CD4-positive, alpha-beta T cell (primary cell): ENCODE data around the gene ALK. TPM values are rescaled to one million over a fixed set of nuclear protein-coding genes. Genes with fewer than 3 reads are reported as not detected.

Experiments
- ATAC-seq: fragments of 200-7000 bp; cut with Tn5 transposase; one replicate; pipeline ENCODE4 v1.10.0; 2022; ENCODE audit warnings: mild to moderate bottlenecking; ENCODE audit not compliant: poor library complexity
- CTCF ChIA-PET: fragments of 350-600 bp; sonication (Branson Sonifier 250); formaldehyde crosslinking; loops from one replicate; lab custom pipeline; 2021; ENCODE audit warnings: antibody characterized with exemption, inconsistent platforms; lab: Charles Lee
- POLR2A ChIA-PET: fragments of 350-600 bp; sonication (Branson Sonifier 250); formaldehyde crosslinking; loops from one replicate; lab custom pipeline; 2021; ENCODE audit warnings: antibody characterized with exemption, inconsistent platforms; lab: Charles Lee
- DNase-seq, 14 experiments: peaks; one replicate each; pipeline ENCODE4 v3.0.0-alpha.2; 2013 to 2020; ENCODE audit warnings: mixed read lengths in 2 of 14
- H3K27ac ChIP-seq, 2 donors: one replicate each; pipeline versions ENCODE4 v1.5.1 to v1.7.0; 2013; ENCODE audit warnings: low read length in 2 of 2, low read depth in 1 of 2, mild to moderate bottlenecking in 1 of 2
- H3K27me3 ChIP-seq, 2 experiments: 1 replicate in 1 of 2; 2 replicates in 1 of 2; pipeline versions ENCODE4 v1.6.1 to v1.7.0; 2013; ENCODE audit warnings: low read length in 2 of 2, control low read depth in 1 of 2, mild to moderate bottlenecking in 1 of 2, moderate library complexity in 1 of 2; ENCODE audit not compliant: insufficient read depth in 2 of 2, control insufficient read depth in 1 of 2
- H3K36me3 ChIP-seq: one replicate; pipeline ENCODE4 v1.6.1; 2013; ENCODE audit warnings: low read length, control low read depth; ENCODE audit not compliant: insufficient read depth
- H3K4me1 ChIP-seq: one replicate; pipeline ENCODE4 v1.6.1; 2013; ENCODE audit warnings: low read length, control low read depth; ENCODE audit not compliant: insufficient read depth
- H3K4me3 ChIP-seq: one replicate; pipeline ENCODE4 v1.5.1; 2013; ENCODE audit warnings: mild to moderate bottlenecking, low read length, moderate library complexity
- H3K9me3 ChIP-seq, 2 experiments: 1 replicate in 1 of 2; 2 replicates in 1 of 2; pipeline versions ENCODE4 v1.6.1 to v1.7.0; 2013; ENCODE audit warnings: low read length in 2 of 2, mild to moderate bottlenecking in 2 of 2, control low read depth in 1 of 2, moderate library complexity in 1 of 2; ENCODE audit not compliant: control insufficient read depth in 1 of 2, insufficient read depth in 1 of 2
- H3K27ac Mint-ChIP-seq: one replicate; pipeline ENCODE4 v1.8.0; 2020; ENCODE audit warnings: mixed read lengths
- H3K27me3 Mint-ChIP-seq: one replicate; pipeline ENCODE4 v1.8.0; 2021; ENCODE audit warnings: mixed read lengths
- H3K36me3 Mint-ChIP-seq: one replicate; pipeline ENCODE4 v1.8.0; 2021; ENCODE audit warnings: low read depth, mixed read lengths
- H3K4me1 Mint-ChIP-seq: one replicate; pipeline ENCODE4 v1.8.0; 2021; ENCODE audit warnings: low read depth, mixed read lengths
- H3K4me3 Mint-ChIP-seq: one replicate; pipeline ENCODE4 v1.8.0; 2020; ENCODE audit warnings: mild to moderate bottlenecking, mixed read lengths
- H3K9me3 Mint-ChIP-seq: one replicate; pipeline ENCODE4 v1.8.0; 2020; ENCODE audit warnings: mixed read lengths
- intact Hi-C, 2 experiments: fragments of 100-400 bp; cut with DNase I in 1 of 2; cut with micrococcal nuclease in 1 of 2; formaldehyde crosslinking; loops; one replicate each; pipeline versions ENCODE4 v1.15.1 to v1.9.0; 2023 to 2025; cut with DNase I, micrococcal nuclease
- total RNA-seq, 174 experiments: library from RNA in 2 of 174; stranded (reverse) in 2 of 174; gene quantifications; one replicate each; pipeline ENCODE4 v1.2.3 and lab custom pipeline; 2021 to 2026
- TF ChIP-seq, protein P1 (sequence below): fragments of 200-600 bp; IDR thresholded peaks from one replicate; pipeline ENCODE4 v1.8.0; 2022; ENCODE audit warnings: antibody characterized with exemption, mild to moderate bottlenecking

The ALK gene
- total RNA-seq, 2 experiments from 2014 or later = not detected

DNA sequence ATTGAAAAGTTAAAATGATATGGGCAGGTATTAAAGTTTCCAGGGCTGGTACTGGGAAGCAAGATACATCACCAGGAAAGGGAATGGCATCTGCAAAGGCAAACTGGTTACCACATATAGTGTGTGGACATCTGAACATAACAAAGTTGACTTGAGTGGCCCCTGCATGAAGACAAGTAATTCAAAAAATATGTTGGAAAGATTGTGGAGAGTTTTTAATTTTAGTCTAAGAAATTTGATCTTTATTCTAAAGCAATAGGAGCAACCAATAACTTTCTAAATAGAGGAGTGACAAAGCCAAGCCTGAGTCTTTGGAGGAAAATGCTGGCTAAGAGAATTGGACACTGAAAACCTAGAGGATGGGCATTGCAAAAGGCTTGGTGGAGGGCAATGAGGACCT lies 278.2 kb downstream of the ALK start:
- no peak for ATAC-seq
- H3K4me1 ChIP-seq = no peaks in the 10 kb centered on the region
- Mint-ChIP-seq H3K36me3 (no peaks in the 10 kb centered on the region), H3K4me3 (no peak overlapping the region), H3K27ac (no peak overlapping the region), H3K4me1 (no peaks in the 10 kb centered on the region), H3K9me3 (peaks cover 2% of the 10 kb centered on the region), H3K27me3 (peaks cover 21% of the 10 kb centered on the region)
- H3K4me3 ChIP-seq = no peak overlapping the region
- intact Hi-C loops = no loop called here
- no peak overlapping the region for H3K27ac ChIP-seq
- no peaks in the 10 kb centered on the region for H3K9me3 ChIP-seq
- TF ChIP-seq, protein P1, sequence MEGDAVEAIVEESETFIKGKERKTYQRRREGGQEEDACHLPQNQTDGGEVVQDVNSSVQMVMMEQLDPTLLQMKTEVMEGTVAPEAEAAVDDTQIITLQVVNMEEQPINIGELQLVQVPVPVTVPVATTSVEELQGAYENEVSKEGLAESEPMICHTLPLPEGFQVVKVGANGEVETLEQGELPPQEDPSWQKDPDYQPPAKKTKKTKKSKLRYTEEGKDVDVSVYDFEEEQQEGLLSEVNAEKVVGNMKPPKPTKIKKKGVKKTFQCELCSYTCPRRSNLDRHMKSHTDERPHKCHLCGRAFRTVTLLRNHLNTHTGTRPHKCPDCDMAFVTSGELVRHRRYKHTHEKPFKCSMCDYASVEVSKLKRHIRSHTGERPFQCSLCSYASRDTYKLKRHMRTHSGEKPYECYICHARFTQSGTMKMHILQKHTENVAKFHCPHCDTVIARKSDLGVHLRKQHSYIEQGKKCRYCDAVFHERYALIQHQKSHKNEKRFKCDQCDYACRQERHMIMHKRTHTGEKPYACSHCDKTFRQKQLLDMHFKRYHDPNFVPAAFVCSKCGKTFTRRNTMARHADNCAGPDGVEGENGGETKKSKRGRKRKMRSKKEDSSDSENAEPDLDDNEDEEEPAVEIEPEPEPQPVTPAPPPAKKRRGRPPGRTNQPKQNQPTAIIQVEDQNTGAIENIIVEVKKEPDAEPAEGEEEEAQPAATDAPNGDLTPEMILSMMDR = no peak
- ChIA-PET POLR2A (no interaction called here), CTCF (no interaction called here)
- no peak for DNase-seq
- no peaks in the 10 kb centered on the region for H3K27me3 ChIP-seq
- no peaks in the 10 kb centered on the region for H3K36me3 ChIP-seq

DNA sequence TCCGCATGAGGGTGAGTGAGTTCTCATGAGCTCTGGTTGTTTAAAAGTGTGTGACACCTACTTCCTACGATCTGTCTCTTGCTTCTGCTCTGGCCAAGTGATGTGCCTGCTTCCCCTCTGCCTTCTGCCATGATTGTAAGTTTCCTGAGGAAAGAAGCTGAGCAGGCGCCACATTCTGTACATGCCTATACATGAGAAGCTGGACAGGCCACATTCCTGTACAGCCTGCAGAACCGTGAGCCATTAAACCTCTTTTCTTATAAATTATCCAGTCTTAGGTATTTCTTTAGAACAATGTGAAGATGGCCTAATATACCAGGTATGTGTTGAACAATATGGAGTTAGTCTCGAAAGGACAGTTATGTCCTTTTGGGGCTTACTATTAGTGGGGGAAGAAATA lies 281.0 kb downstream of the ALK start:
- ChIA-PET POLR2A (no interaction called here), CTCF (no interaction called here)
- Histone ChIP-seq H3K9me3 (no peaks in the 10 kb centered on the region), H3K36me3 (no peaks in the 10 kb centered on the region), H3K27me3 (no peaks in the 10 kb centered on the region), H3K4me3 (no peak overlapping the region), H3K4me1 (no peaks in the 10 kb centered on the region), H3K27ac (no peak overlapping the region)
- no peaks in the 10 kb centered on the region for H3K9me3 Mint-ChIP-seq
- DNase-seq (no peak), ATAC-seq (no peak)
- H3K4me3 Mint-ChIP-seq = no peak overlapping the region
- intact Hi-C loops = no loop called here
- H3K4me1 Mint-ChIP-seq = no peaks in the 10 kb centered on the region
- H3K36me3 Mint-ChIP-seq = no peaks in the 10 kb centered on the region
- H3K27ac Mint-ChIP-seq = no peak overlapping the region
- H3K27me3 Mint-ChIP-seq = peaks cover 16% of the 10 kb centered on the region
- TF ChIP-seq, protein P1 = no peak

DNA sequence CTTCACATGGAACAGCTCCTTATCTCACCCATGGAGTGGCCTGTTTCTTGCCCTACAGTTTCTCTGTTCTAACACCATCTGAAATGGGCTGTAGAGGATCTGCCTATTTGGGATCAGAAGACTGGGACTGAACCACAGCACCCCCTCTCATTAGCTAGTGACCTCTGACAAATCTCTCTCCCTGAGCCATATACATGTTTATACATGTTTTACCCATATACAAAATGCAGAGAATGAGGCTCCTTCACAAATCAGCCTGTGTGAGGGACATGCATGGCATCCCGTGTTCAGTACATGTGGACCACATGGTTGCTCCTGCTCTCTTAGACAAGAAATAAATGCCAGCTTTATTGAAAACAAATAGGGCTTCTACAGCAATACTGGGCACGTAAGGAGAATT lies 282.7 kb downstream of the ALK start:
- TF ChIP-seq, protein P1 = no peak
- no peaks in the 10 kb centered on the region for H3K4me1 Mint-ChIP-seq
- no peak overlapping the region for H3K27ac Mint-ChIP-seq
- no peaks in the 10 kb centered on the region for H3K4me1 ChIP-seq
- H3K4me3 ChIP-seq = no peak overlapping the region
- CTCF ChIA-PET = no interaction called here
- intact Hi-C loops = no loop called here
- H3K36me3 ChIP-seq = no peaks in the 10 kb centered on the region
- no peak overlapping the region for H3K4me3 Mint-ChIP-seq
- H3K27me3 Mint-ChIP-seq = peaks cover 22% of the 10 kb centered on the region
- H3K36me3 Mint-ChIP-seq = no peaks in the 10 kb centered on the region
- DNase-seq (no peak), ATAC-seq (no peak)
- H3K27ac ChIP-seq = no peak overlapping the region
- H3K27me3 ChIP-seq = peaks cover 0 to 8% of the 10 kb centered on the region in 2 experiments
- H3K9me3 Mint-ChIP-seq = no peaks in the 10 kb centered on the region
- H3K9me3 ChIP-seq = no peaks in the 10 kb centered on the region
- POLR2A ChIA-PET = no interaction called here
